Panc1 (cell line): ENCODE data around the gene VWA3B. TPM values are rescaled to one million over a fixed set of nuclear protein-coding genes. Genes with fewer than 3 reads are reported as not detected.

Source experiments
- ATAC-seq: fragments of 200-7000 bp; cut with Tn5 transposase; 2 replicates; pipeline ENCODE4 v1.9.1; 2020; ENCODE audit warnings: mild to moderate bottlenecking, moderate library complexity
- BruUV-seq: library from RNA; stranded (reverse); fragments of 400-500 nt; replicated peaks from 2 replicates; lab custom pipeline; 2021; lab: Mats Ljungman, UMichigan
- CTCF ChIA-PET: fragments of 300-600 bp; sonication (Branson Sonifier 250); formaldehyde crosslinking; loops from one replicate; lab custom pipeline; 2022; ENCODE audit warnings: antibody characterized with exemption; lab: Charles Lee
- POLR2A ChIA-PET: fragments of 300-600 bp; sonication (Branson Sonifier 250); formaldehyde crosslinking; loops from one replicate; lab custom pipeline; 2022; ENCODE audit warnings: antibody characterized with exemption; lab: Charles Lee
- DNase-seq: peaks from one replicate; pipeline ENCODE4 v3.0.0-alpha.2; 2010; ENCODE audit warnings: low read depth, low spot score
- H3K27ac ChIP-seq: 2 replicates; pipeline ENCODE4 v1.5.1; 2011; ENCODE audit warnings: mild to moderate bottlenecking, low read length, inconsistent platforms
- H3K27me3 ChIP-seq: fragments of 200-500 bp; sonication (Bioruptor generic); 2 replicates; pipeline ENCODE4 v1.6.0; 2014; ENCODE audit warnings: low read length, inconsistent platforms; ENCODE audit not compliant: control insufficient read depth, insufficient read depth
- H3K36me3 ChIP-seq: fragments of 200-500 bp; sonication (Bioruptor generic); 2 replicates; pipeline ENCODE4 v1.5.1; 2014; ENCODE audit warnings: inconsistent platforms, mild to moderate bottlenecking, low read length, moderate library complexity; ENCODE audit not compliant: control insufficient read depth, insufficient read depth
- H3K4me1 ChIP-seq: 2 replicates; pipeline ENCODE4 v1.5.1; 2011; ENCODE audit warnings: inconsistent platforms, mild to moderate bottlenecking, low read length, moderate library complexity; ENCODE audit not compliant: control insufficient read depth, insufficient read depth
- H3K4me3 ChIP-seq, 2 experiments: 2 replicates each; pipeline ENCODE4 v1.5.1; 2011 to 2012; ENCODE audit warnings: low read depth in 2 of 2, low read length in 2 of 2, mild to moderate bottlenecking in 2 of 2, inconsistent platforms in 1 of 2, moderate library complexity in 1 of 2
- H3K9me3 ChIP-seq: fragments of 200-500 bp; sonication (Bioruptor generic); 2 replicates; pipeline ENCODE4 v1.5.1; 2014; ENCODE audit warnings: low read depth, mild to moderate bottlenecking, inconsistent platforms, low read length, moderate library complexity; ENCODE audit not compliant: control insufficient read depth, insufficient read depth
- POLR2AphosphoS5 ChIP-seq: IDR thresholded peaks from 2 replicates; pipeline ENCODE4 v1.6.1; 2012; ENCODE audit warnings: mild to moderate bottlenecking, low read depth, low read length, moderate library complexity
- SIN3A ChIP-seq: IDR thresholded peaks from 2 replicates; pipeline ENCODE4 v1.6.1; 2012; ENCODE audit warnings: low read depth, mild to moderate bottlenecking, low read length, moderate library complexity, borderline replicate concordance; ENCODE audit not compliant: insufficient read depth
- TCF7L2 ChIP-seq: IDR thresholded peaks from 2 replicates; pipeline ENCODE4 v1.6.1; 2011; ENCODE audit warnings: mild to moderate bottlenecking, low read depth, low read length, inconsistent platforms
- in situ Hi-C: cut with HindIII; loops from 2 replicates; pipeline ENCODE4 v1.10.0; 2016; ENCODE audit warnings: low sequenced_read_pairs, low pct_unique_long_range_greater_than_20kb
- intact Hi-C: fragments of 100-400 bp; cut with micrococcal nuclease; formaldehyde crosslinking; loops from one replicate; pipeline ENCODE4 v1.10.0; 2022; ENCODE audit not compliant: unreplicated experiment
- total RNA-seq: library from RNA; stranded (reverse); gene quantifications from one replicate; pipeline ENCODE4 v1.2.1, GENCODE V29; 2021; ENCODE audit not compliant: unreplicated experiment
- TF ChIP-seq, protein P1 (sequence below), 2 experiments: IDR thresholded peaks; 2 replicates each; pipeline ENCODE4 v1.6.1; 2011 to 2012; ENCODE audit warnings: low read depth in 2 of 2, control low read depth in 1 of 2, low read length in 1 of 2, mild to moderate bottlenecking in 1 of 2, moderate library complexity in 1 of 2; ENCODE audit not compliant: insufficient read depth in 1 of 2
- TF ChIP-seq, protein P2 (sequence below): fragments of 450-650 bp; IDR thresholded peaks from 2 replicates; pipeline ENCODE4 v1.5.1; 2017; ENCODE audit warnings: mild to moderate bottlenecking

VWA3B gene
- total RNA-seq, 1 experiment from 2014 or later: not detected

DNA sequence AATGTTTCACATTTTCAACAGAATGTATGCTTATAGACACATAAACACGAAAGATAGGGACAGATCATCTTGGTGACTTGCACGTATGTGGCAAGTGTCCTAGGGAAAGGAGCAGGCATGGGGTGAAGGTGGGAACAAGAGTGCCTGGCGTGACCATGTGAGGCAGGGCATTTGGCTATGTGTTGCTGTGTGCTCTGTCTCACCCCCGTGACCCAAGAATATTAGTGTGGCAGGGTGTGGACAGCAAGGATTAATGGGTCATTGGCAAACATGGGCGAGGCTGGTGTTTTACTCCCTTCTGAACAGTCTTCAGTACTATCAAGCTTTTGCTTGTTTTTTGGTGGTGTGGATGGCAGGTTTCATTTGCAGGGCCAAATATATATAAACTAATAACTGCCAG is 1.3 kb upstream of the VWA3B start:
- in situ Hi-C loops (no loop called here), intact Hi-C loops (no loop called here)
- Histone ChIP-seq H3K36me3 (no peaks in the 10 kb centered on the region), H3K4me3 (no peak overlapping the region), H3K27ac (no peak overlapping the region), H3K4me1 (peaks cover 4% of the 10 kb centered on the region; the same call in 1 of the 2 replicates), H3K9me3 (no peaks in the 10 kb centered on the region), H3K27me3 (peaks cover 20% of the 10 kb centered on the region; the same call in 1 of the 2 replicates)
- ChIA-PET CTCF (no interaction called here), POLR2A (no interaction called here)
- DNase-seq (no peak), ATAC-seq (no peak)
- BruUV-seq: no TSS peak
- TF ChIP-seq, protein P1, sequence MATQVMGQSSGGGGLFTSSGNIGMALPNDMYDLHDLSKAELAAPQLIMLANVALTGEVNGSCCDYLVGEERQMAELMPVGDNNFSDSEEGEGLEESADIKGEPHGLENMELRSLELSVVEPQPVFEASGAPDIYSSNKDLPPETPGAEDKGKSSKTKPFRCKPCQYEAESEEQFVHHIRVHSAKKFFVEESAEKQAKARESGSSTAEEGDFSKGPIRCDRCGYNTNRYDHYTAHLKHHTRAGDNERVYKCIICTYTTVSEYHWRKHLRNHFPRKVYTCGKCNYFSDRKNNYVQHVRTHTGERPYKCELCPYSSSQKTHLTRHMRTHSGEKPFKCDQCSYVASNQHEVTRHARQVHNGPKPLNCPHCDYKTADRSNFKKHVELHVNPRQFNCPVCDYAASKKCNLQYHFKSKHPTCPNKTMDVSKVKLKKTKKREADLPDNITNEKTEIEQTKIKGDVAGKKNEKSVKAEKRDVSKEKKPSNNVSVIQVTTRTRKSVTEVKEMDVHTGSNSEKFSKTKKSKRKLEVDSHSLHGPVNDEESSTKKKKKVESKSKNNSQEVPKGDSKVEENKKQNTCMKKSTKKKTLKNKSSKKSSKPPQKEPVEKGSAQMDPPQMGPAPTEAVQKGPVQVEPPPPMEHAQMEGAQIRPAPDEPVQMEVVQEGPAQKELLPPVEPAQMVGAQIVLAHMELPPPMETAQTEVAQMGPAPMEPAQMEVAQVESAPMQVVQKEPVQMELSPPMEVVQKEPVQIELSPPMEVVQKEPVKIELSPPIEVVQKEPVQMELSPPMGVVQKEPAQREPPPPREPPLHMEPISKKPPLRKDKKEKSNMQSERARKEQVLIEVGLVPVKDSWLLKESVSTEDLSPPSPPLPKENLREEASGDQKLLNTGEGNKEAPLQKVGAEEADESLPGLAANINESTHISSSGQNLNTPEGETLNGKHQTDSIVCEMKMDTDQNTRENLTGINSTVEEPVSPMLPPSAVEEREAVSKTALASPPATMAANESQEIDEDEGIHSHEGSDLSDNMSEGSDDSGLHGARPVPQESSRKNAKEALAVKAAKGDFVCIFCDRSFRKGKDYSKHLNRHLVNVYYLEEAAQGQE (IDR thresholded peaks at IDR 0.05; ENCODE audit: insufficient read depth in 1 of 2, low read depth in 2 of 2, low read length in 1 of 2): no peak
- TF ChIP-seq SIN3A: no peak
- TF ChIP-seq TCF7L2: no peak
- TF ChIP-seq, protein P2, sequence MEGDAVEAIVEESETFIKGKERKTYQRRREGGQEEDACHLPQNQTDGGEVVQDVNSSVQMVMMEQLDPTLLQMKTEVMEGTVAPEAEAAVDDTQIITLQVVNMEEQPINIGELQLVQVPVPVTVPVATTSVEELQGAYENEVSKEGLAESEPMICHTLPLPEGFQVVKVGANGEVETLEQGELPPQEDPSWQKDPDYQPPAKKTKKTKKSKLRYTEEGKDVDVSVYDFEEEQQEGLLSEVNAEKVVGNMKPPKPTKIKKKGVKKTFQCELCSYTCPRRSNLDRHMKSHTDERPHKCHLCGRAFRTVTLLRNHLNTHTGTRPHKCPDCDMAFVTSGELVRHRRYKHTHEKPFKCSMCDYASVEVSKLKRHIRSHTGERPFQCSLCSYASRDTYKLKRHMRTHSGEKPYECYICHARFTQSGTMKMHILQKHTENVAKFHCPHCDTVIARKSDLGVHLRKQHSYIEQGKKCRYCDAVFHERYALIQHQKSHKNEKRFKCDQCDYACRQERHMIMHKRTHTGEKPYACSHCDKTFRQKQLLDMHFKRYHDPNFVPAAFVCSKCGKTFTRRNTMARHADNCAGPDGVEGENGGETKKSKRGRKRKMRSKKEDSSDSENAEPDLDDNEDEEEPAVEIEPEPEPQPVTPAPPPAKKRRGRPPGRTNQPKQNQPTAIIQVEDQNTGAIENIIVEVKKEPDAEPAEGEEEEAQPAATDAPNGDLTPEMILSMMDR: no peak
- TF ChIP-seq POLR2AphosphoS5: no peak

DNA sequence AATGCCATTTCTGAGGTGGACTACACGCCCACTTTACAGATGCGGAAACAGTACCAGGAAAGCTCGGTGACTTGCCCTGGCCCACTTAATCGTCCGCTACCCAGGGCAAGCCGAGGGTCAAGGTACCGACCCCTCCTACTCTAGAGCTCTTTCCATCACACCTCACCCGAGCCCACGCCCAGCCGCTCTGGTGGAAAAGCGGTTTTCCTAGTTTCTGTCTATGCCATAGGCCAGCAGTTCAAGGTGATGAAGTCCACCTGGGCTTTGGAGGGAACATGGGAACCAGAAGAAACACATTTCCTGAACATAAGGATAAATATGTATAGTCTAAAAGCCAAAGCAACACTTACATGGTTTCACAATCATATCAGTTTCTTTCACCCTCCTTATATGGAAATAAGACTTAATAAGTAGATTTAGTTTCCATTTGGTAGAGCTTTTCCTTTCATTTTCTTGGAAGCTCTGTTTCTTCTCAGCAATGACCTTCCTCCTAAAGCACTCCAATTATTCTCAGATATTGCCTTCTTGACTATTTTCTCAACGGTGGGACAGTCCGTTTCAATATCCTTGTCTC is 567 bp downstream of the VWA3B start:
- POLR2A ChIA-PET: no interaction called here
- H3K4me3 ChIP-seq: peak overlapping the region; percentile 55 to 72
- BruUV-seq: no TSS peak
- CTCF ChIA-PET: no interaction called here
- no peaks in the 10 kb centered on the region for H3K36me3 ChIP-seq
- H3K9me3 ChIP-seq: no peaks in the 10 kb centered on the region
- in situ Hi-C loops: no loop called here
- TF ChIP-seq SIN3A (no peak), TCF7L2 (no peak), POLR2AphosphoS5 (no peak)
- TF ChIP-seq, protein P2: no peak
- TF ChIP-seq, protein P1 (IDR thresholded peaks at IDR 0.05; ENCODE audit: insufficient read depth in 1 of 2, low read depth in 2 of 2, low read length in 1 of 2): no peak
- intact Hi-C loops: no loop called here
- H3K27ac ChIP-seq: no peak overlapping the region
- peaks cover 20% of the 10 kb centered on the region; the same call in 1 of the 2 replicates for H3K27me3 ChIP-seq
- DNase-seq (no peak), ATAC-seq (peak; percentile 26)
- H3K4me1 ChIP-seq: peaks cover 4% of the 10 kb centered on the region; the same call in 1 of the 2 replicates
